ENCODE measurements around the gene STIM2.
"Not testable (repeated sequence)": the region's sequence is repeated elsewhere in the genome, so short reads cannot be mapped to it uniquely, and the experiment has no call there.

Gene STIM2

GRCh38 chr4:27008679-27009078, 148.0 kb downstream of the STIM2 start:
- no peak for DNase-seq

- DNase-seq, result no peak
Measured at GRCh38 chr4:27009539-27009938, 148.9 kb downstream of the STIM2 start.

- peak; percentile 7 for DNase-seq
Measured at GRCh38 chr4:27010334-27010940, 149.8 kb downstream of the STIM2 start.

GRCh38 chr4:27011401-27011800, 150.8 kb downstream of the STIM2 start:
- DNase-seq, result no peak

GRCh38 chr4:27013012-27013411, 152.4 kb downstream of the STIM2 start:
- no peak for DNase-seq

GRCh38 chr4:27016551-27016950, 155.9 kb downstream of the STIM2 start:
- no peak for DNase-seq

GRCh38 chr4:27017623-27018022, 157.0 kb downstream of the STIM2 start:
- no peak for DNase-seq

GRCh38 chr4:27018076-27018475, 157.4 kb downstream of the STIM2 start:
- DNase-seq, result no peak

- DNase-seq, result no peak
Measured at GRCh38 chr4:27018910-27019309, 158.3 kb downstream of the STIM2 start.

- DNase-seq, result no peak
Measured at GRCh38 chr4:27019766-27020165, 159.1 kb downstream of the STIM2 start.

- no peak for DNase-seq
Measured at GRCh38 chr4:27020203-27020602, 159.6 kb downstream of the STIM2 start.

GRCh38 chr4:27020603-27021002, 160.0 kb downstream of the STIM2 start:
- no peak for DNase-seq

- DNase-seq, result no peak
Measured at GRCh38 chr4:27022963-27023362, 162.3 kb downstream of the STIM2 start.

GRCh38 chr4:27023366-27023765, 162.7 kb downstream of the STIM2 start:
- no peak for DNase-seq

- no peak for DNase-seq
Measured at GRCh38 chr4:27024805-27025204, 164.2 kb downstream of the STIM2 start.

- DNase-seq, result no peak
Measured at GRCh38 chr4:27027428-27027827, 166.8 kb downstream of the STIM2 start.

- DNase-seq, result not testable (repeated sequence)
Measured at GRCh38 chr4:27035127-27035526, 174.5 kb downstream of the STIM2 start.

GRCh38 chr4:27040356-27040755, 179.7 kb downstream of the STIM2 start:
- DNase-seq, result no peak

- DNase-seq, result no peak
Measured at GRCh38 chr4:27042411-27042810, 181.8 kb downstream of the STIM2 start.

- no peak for DNase-seq
Measured at GRCh38 chr4:27043200-27043599, 182.6 kb downstream of the STIM2 start.

GRCh38 chr4:27046851-27047250, 186.2 kb downstream of the STIM2 start:
- DNase-seq, result no peak

- DNase-seq, result peak; percentile 1
Measured at GRCh38 chr4:27048429-27049238, 188.0 kb downstream of the STIM2 start.

GRCh38 chr4:27049239-27049829, 188.7 kb downstream of the STIM2 start:
- no peak for DNase-seq

- DNase-seq, result no peak
Measured at GRCh38 chr4:27050731-27051130, 190.1 kb downstream of the STIM2 start.

Data from DMS79 treated with DMSO at 0.1 percent for 48 hours (cell line).